ENCODE measurements around the gene CHEK1.
"Not testable (repeated sequence)": the region's sequence is repeated elsewhere in the genome, so short reads cannot be mapped to it uniquely, and the experiment has no call there.

Gene CHEK1

GRCh38 chr11:125694951-125695350, 70.0 kb downstream of the CHEK1 start:
- DNase-seq (ENCODE audit: low read depth, low spot score), result no peak

DNA sequence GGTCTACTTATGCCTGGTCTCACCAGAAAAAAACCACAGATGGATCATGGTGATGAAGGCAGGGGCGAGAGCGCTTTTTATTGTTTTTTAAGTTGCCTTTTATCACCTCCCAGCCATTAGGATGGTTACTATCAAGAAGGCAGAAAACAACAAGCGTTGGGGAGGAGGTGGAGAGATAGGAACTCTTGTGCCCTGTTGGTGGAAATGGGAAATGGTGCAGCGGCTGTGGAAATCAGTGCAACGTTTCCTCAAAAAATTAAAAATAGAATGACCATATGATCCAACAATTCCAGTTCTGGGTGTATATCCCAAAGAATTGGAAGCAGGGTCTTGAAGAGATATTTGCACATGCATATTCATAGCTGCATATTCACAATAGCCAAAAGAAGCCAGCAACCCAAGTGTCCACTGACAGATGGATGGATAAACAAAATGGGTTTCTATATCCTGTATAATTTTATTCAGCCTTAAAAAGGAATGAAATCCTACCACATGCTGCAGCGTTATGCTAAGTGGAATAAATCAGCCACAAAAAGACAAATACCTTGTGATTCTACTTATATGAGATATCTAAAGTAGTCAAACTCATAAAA, 76.2 kb downstream of the CHEK1 start:
- no peak for DNase-seq (ENCODE audit: low read depth, low spot score)

DNA sequence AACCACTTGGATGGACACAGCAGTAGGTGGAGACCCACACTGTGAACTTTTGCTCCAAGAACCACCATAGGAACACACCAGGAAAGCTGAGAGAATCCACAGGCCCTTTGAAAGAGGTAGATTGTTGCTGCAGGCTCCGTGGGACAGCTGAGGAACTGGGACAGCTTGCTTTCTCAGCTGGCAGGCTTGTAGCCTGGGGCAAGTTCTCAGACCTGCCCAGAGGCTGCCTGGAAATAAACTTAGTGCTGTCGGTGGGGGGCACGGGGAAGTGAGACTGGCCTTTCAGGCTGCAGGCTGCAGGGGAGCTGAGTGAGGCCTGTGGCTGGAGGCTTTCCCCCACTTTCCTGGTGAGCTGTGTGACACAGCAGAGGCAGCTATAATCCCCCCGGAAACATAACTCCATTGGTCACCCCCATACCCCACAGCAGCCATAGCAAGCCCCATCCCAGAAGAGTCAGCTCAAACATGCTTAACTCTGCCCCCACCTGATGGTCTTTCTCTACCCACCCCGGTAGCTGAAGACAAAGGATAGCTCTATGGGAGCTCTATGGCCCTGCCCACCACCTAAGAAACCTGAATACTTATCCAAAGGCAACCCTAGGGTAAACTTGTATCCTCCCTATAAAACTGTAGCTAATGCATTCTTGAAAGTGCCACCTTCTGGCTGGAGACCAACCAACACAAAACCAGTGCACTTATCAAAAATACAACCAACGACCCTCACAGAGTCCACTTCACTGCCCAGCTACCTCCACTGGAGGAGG, 77.1 kb downstream of the CHEK1 start:
- peak; percentile 26 for DNase-seq (ENCODE audit: low read depth, low spot score)

GRCh38 chr11:125704686-125705085, 79.7 kb downstream of the CHEK1 start:
- DNase-seq (ENCODE audit: low read depth, low spot score), result not testable (repeated sequence)

DNA sequence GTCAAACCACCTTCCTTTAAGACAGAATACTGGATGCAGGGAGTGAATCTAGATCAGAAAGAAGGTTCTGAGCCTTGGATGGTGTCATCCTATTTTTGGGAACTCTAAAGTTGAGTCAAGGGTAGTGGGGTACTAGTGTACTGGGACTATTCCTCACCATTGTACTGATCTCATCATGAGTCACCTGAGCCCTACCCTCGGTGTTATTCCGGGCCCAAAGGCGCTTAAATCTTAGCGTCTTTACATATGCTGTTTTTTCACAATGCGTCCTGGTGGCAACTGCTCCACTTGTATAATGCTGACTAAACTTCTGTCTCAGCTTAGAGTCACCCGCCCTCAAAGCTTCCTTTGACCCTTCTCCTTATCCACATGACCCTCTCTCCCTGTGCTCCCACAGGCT, 95.8 kb downstream of the CHEK1 start:
- DNase-seq (ENCODE audit: low read depth, low spot score), result no peak

DNA sequence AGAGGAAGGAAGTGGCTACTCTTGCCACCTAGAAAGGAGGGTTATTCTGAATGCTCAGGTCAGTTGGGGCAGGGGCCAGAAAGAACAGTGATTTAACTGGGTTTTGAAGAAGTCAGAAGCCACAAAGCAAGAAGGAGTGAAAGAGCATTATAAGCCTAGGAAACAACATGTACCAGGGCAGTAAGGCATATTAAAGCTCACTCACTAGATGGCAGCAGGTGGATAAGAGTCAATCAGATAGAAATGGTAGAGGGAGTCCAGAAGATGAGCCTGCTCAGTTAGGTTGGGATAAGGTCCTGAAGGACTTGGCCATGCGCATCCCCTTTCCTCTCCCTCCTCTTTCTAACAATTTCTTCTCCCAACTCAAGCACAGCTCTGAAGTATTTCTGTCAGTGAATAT, 99.2 kb downstream of the CHEK1 start:
- DNase-seq (ENCODE audit: low read depth, low spot score), result no peak

Measured in brain pericyte (primary cell).